Stimulated activated CD4-positive, alpha-beta T cell treated with anti-CD3 and anti-CD28 coated beads, Interleukin-1b, Interleukin-23, amount 100 ng/mL, for 4 hours (primary cell): ENCODE data around the gene TNP2.
A peak's percentile ranks its signal among the peaks of the same experiment; 100 is the strongest.

Experiments used
- DNase-seq, 2 donors: peaks; one replicate each; pipeline ENCODE4 v3.0.0-alpha.2; 2020; ENCODE audit warnings: low read depth in 2 of 2

TNP2 gene

GRCh38 chr16:11240636-11241473 lies 28.3 kb downstream of the TNP2 start:
- DNase-seq, result no peak

- DNase-seq, result no peak
Measured at GRCh38 chr16:11239644-11240632, 29.2 kb downstream of the TNP2 start.

- DNase-seq, result no peak
Measured at GRCh38 chr16:11238272-11239202, 30.6 kb downstream of the TNP2 start.

GRCh38 chr16:11236461-11237254 lies 32.5 kb downstream of the TNP2 start:
- no peak for DNase-seq

- DNase-seq, result no peak
Measured at GRCh38 chr16:11235703-11235991, 33.5 kb downstream of the TNP2 start.

- no peak for DNase-seq
Measured at GRCh38 chr16:11234884-11235702, 34.0 kb downstream of the TNP2 start.

- peak in 1 of 2 donors; percentile 65 for DNase-seq
Measured at GRCh38 chr16:11233727-11234376, 35.3 kb downstream of the TNP2 start.

GRCh38 chr16:11232852-11233726 lies 36.0 kb downstream of the TNP2 start:
- peak; percentile 78 to 82 for DNase-seq

- no peak for DNase-seq
Measured at GRCh38 chr16:11232302-11232851, 36.7 kb downstream of the TNP2 start.

GRCh38 chr16:11231367-11231970 lies 37.7 kb downstream of the TNP2 start:
- DNase-seq, result no peak

- DNase-seq, result no peak
Measured at GRCh38 chr16:11229906-11230305, 39.2 kb downstream of the TNP2 start.

GRCh38 chr16:11229432-11229831 lies 39.7 kb downstream of the TNP2 start:
- no peak for DNase-seq

- DNase-seq, result no peak
Measured at GRCh38 chr16:11225677-11226549, 43.2 kb downstream of the TNP2 start.

- peak; percentile 71 to 83 for DNase-seq
Measured at GRCh38 chr16:11224894-11225676, 44.0 kb downstream of the TNP2 start.

GRCh38 chr16:11224096-11224893 lies 44.8 kb downstream of the TNP2 start:
- DNase-seq, result peak in 1 of 2 donors; percentile 40
